SK-N-SH treated with all-trans-retinoic acid at 6 μM for 48 hours (cell line): Measurements from ENCODE around the gene CAMLG.

Experiments
- ATAC-seq: fragments of 200-7000 bp; cut with Tn5 transposase; 3 replicates; pipeline ENCODE4 v1.9.1; 2020; ENCODE audit warnings: mild to moderate bottlenecking, moderate library complexity
- ARNTL ChIP-seq: fragments of 450-650 bp; formaldehyde crosslinking; IDR thresholded peaks from 2 replicates; pipeline ENCODE4 v1.5.0; 2020; ENCODE audit warnings: low read depth, mild to moderate bottlenecking, moderate library complexity, borderline replicate concordance
- CREB5 ChIP-seq: fragments of 250-450 bp; sonication (Bioruptor Pico); IDR thresholded peaks from 2 replicates; pipeline ENCODE4 v1.5.1; 2020; ENCODE audit warnings: low read depth, mild to moderate bottlenecking, moderate library complexity
- CSDC2 ChIP-seq: fragments of 250-450 bp; sonication (Bioruptor Pico); IDR thresholded peaks from 2 replicates; pipeline ENCODE4 v1.5.0; 2020; ENCODE audit warnings: mild to moderate bottlenecking, moderate library complexity
- ESRRG ChIP-seq: fragments of 250-450 bp; sonication (Bioruptor Pico); IDR thresholded peaks from 2 replicates; pipeline ENCODE4 v1.6.1; 2021; ENCODE audit warnings: mild to moderate bottlenecking
- GLIS3 ChIP-seq: fragments of 250-450 bp; sonication (Bioruptor Pico); IDR thresholded peaks from 2 replicates; pipeline ENCODE4 v1.5.0; 2020; ENCODE audit warnings: mild to moderate bottlenecking, moderate library complexity
- ISL1 ChIP-seq: fragments of 250-450 bp; sonication (Bioruptor Pico); IDR thresholded peaks from 2 replicates; pipeline ENCODE4 v2.1.2; 2022; ENCODE audit warnings: mild to moderate bottlenecking, moderate library complexity
- OSR1 ChIP-seq: fragments of 250-450 bp; sonication (Bioruptor Pico); IDR thresholded peaks from 2 replicates; pipeline ENCODE4 v1.8.0; 2022; ENCODE audit warnings: moderate library complexity, mild to moderate bottlenecking, inconsistent platforms
- PPARA ChIP-seq: fragments of 250-450 bp; sonication (Bioruptor Pico); IDR thresholded peaks from 2 replicates; pipeline ENCODE4 v1.5.0; 2020; ENCODE audit warnings: mild to moderate bottlenecking, borderline replicate concordance
- RARB ChIP-seq: fragments of 250-450 bp; sonication (Bioruptor Pico); IDR thresholded peaks from 2 replicates; pipeline ENCODE4 v1.8.0; 2021; ENCODE audit warnings: mild to moderate bottlenecking, moderate library complexity
- SNAI2 ChIP-seq: fragments of 250-450 bp; sonication (Bioruptor Pico); IDR thresholded peaks from 2 replicates; pipeline ENCODE4 v1.5.0; 2020; ENCODE audit warnings: mild to moderate bottlenecking, moderate library complexity
- TCF4 ChIP-seq: fragments of 250-450 bp; sonication (Bioruptor Pico); IDR thresholded peaks from 2 replicates; pipeline ENCODE4 v1.8.0; 2021; ENCODE audit warnings: mild to moderate bottlenecking, moderate library complexity, borderline replicate concordance
- TOX ChIP-seq: fragments of 250-450 bp; sonication (Bioruptor Pico); IDR thresholded peaks from 2 replicates; pipeline ENCODE4 v1.8.0; 2021; ENCODE audit warnings: mild to moderate bottlenecking, moderate library complexity, borderline replicate concordance
- ZC3H10 ChIP-seq: fragments of 250-450 bp; sonication (Bioruptor Pico); IDR thresholded peaks from 2 replicates; pipeline ENCODE4 v1.5.1; 2021; ENCODE audit warnings: mild to moderate bottlenecking, moderate library complexity
- ZFP3 ChIP-seq: fragments of 250-450 bp; sonication (Bioruptor Pico); IDR thresholded peaks from 2 replicates; pipeline ENCODE4 v1.5.0; 2020; ENCODE audit warnings: mild to moderate bottlenecking, moderate library complexity
- ZFP30 ChIP-seq: fragments of 450-650 bp; formaldehyde crosslinking; IDR thresholded peaks from 2 replicates; pipeline ENCODE4 v1.5.0; 2022; ENCODE audit warnings: mild to moderate bottlenecking, moderate library complexity
- ZNF565 ChIP-seq: fragments of 450-650 bp; formaldehyde crosslinking; conservative IDR thresholded peaks from 2 replicates; pipeline ENCODE4 v1.5.0; 2020; ENCODE audit warnings: low read depth, mild to moderate bottlenecking, moderate library complexity
- ZNF70 ChIP-seq: fragments of 450-650 bp; formaldehyde crosslinking; IDR thresholded peaks from 2 replicates; pipeline ENCODE4 v1.5.0; 2020; ENCODE audit warnings: mild to moderate bottlenecking, moderate library complexity
- ZNF8 ChIP-seq: fragments of 450-650 bp; formaldehyde crosslinking; IDR thresholded peaks from 2 replicates; pipeline ENCODE4 v1.5.0; 2020; ENCODE audit warnings: mild to moderate bottlenecking, moderate library complexity
- TF ChIP-seq, protein P1 (sequence below): fragments of 250-450 bp; sonication (Bioruptor Pico); IDR thresholded peaks from 2 replicates; pipeline ENCODE4 v1.8.0; 2020; ENCODE audit warnings: mild to moderate bottlenecking, moderate library complexity, borderline replicate concordance
- TF ChIP-seq, protein P2 (sequence below): fragments of 250-450 bp; sonication (Bioruptor Pico); IDR thresholded peaks from 2 replicates; pipeline ENCODE4 v1.8.0; 2021; ENCODE audit warnings: low read depth, mild to moderate bottlenecking, moderate library complexity, borderline replicate concordance
- TF ChIP-seq, protein P3 (sequence below): fragments of 250-450 bp; sonication (Bioruptor Pico); IDR thresholded peaks from 2 replicates; pipeline ENCODE4 v1.5.1; 2021; ENCODE audit warnings: mild to moderate bottlenecking, moderate library complexity
- TF ChIP-seq, protein P4 (sequence below): fragments of 250-450 bp; sonication (Bioruptor Pico); IDR thresholded peaks from 2 replicates; pipeline ENCODE4 v1.5.0; 2020; ENCODE audit warnings: mild to moderate bottlenecking, moderate library complexity

Gene CAMLG

DNA sequence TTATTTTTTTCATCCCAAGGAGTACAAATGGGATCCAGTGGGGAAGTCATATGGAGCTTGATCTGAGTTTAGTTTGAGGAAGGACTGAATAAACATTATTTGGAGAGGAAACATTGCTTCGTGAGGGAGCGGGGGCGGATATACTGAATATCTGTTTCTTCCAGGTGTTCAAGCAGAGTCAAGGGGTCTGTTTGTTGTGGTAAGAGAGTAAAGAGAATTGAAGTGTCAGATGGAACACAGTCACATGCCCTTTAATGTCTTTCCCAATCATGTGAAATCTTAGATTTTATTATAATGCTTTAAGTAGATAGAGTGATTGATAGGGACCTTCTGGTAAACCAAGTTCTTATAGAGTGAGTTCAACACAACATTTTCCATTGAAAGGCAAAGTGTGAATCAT is 53.9 kb downstream of the CAMLG start (continued):
- TF ChIP-seq ZNF565 (no peak), ZC3H10 (CRISPR knock-in tag) (no peak), SNAI2 (CRISPR knock-in tag) (no peak), RARB (CRISPR knock-in tag) (no peak), TOX (CRISPR knock-in tag) (no peak)
- TF ChIP-seq, protein P1, sequence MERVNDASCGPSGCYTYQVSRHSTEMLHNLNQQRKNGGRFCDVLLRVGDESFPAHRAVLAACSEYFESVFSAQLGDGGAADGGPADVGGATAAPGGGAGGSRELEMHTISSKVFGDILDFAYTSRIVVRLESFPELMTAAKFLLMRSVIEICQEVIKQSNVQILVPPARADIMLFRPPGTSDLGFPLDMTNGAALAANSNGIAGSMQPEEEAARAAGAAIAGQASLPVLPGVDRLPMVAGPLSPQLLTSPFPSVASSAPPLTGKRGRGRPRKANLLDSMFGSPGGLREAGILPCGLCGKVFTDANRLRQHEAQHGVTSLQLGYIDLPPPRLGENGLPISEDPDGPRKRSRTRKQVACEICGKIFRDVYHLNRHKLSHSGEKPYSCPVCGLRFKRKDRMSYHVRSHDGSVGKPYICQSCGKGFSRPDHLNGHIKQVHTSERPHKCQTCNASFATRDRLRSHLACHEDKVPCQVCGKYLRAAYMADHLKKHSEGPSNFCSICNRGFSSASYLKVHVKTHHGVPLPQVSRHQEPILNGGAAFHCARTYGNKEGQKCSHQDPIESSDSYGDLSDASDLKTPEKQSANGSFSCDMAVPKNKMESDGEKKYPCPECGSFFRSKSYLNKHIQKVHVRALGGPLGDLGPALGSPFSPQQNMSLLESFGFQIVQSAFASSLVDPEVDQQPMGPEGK (CRISPR knock-in tag): no peak

GRCh38 chr5:134793111-134793510 is 54.8 kb downstream of the CAMLG start:
- no peak for ATAC-seq

DNA sequence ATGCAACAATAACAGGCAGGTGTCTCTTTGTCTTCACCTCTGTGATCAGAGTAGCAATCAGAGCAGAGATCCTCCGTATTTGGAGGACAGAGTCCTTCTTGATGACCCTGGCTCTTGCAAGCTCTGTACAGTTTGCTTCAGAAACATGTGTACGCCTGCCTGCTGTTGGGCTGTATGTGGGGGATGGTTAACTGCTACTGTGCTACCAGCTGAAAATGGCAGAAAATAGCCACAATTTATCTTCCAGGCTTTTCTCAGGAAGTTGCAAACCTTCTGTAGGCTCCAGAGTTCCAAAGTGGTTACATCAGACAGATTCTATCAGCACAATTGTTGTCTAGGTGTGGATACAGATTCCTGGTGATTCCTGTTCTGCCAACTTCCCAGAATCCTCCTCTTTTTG is 55.7 kb downstream of the CAMLG start:
- no peak for TF ChIP-seq ZFP30 (CRISPR knock-in tag)
- no peak for TF ChIP-seq ZNF8
- TF ChIP-seq ZNF70 (CRISPR knock-in tag): no peak
- TF ChIP-seq, protein P1 (CRISPR knock-in tag): no peak
- no peak for TF ChIP-seq ARNTL (CRISPR knock-in tag)
- TF ChIP-seq, protein P2, sequence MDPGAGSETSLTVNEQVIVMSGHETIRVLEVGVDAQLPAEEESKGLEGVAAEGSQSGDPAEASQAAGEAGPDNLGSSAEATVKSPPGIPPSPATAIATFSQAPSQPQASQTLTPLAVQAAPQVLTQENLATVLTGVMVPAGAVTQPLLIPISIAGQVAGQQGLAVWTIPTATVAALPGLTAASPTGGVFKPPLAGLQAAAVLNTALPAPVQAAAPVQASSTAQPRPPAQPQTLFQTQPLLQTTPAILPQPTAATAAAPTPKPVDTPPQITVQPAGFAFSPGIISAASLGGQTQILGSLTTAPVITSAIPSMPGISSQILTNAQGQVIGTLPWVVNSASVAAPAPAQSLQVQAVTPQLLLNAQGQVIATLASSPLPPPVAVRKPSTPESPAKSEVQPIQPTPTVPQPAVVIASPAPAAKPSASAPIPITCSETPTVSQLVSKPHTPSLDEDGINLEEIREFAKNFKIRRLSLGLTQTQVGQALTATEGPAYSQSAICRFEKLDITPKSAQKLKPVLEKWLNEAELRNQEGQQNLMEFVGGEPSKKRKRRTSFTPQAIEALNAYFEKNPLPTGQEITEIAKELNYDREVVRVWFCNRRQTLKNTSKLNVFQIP: no peak
- no peak for TF ChIP-seq ESRRG
- TF ChIP-seq CREB5 (CRISPR knock-in tag): no peak
- no peak for TF ChIP-seq TCF4 (CRISPR knock-in tag)
- TF ChIP-seq, protein P3, sequence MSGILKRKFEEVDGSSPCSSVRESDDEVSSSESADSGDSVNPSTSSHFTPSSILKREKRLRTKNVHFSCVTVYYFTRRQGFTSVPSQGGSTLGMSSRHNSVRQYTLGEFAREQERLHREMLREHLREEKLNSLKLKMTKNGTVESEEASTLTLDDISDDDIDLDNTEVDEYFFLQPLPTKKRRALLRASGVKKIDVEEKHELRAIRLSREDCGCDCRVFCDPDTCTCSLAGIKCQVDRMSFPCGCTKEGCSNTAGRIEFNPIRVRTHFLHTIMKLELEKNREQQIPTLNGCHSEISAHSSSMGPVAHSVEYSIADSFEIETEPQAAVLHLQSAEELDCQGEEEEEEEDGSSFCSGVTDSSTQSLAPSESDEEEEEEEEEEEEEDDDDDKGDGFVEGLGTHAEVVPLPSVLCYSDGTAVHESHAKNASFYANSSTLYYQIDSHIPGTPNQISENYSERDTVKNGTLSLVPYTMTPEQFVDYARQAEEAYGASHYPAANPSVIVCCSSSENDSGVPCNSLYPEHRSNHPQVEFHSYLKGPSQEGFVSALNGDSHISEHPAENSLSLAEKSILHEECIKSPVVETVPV (CRISPR knock-in tag): no peak
- TF ChIP-seq GLIS3: no peak
- no peak for TF ChIP-seq CSDC2 (CRISPR knock-in tag)
- TF ChIP-seq ZNF565: no peak
- no peak for TF ChIP-seq OSR1 (CRISPR knock-in tag)
- no peak for TF ChIP-seq ZFP3 (CRISPR knock-in tag)
- no peak for TF ChIP-seq ZC3H10 (CRISPR knock-in tag)
- TF ChIP-seq PPARA (CRISPR knock-in tag): no peak

More at GRCh38 chr5:134793111-134793510, 54.8 kb downstream of the CAMLG start:
- TF ChIP-seq ISL1 (CRISPR knock-in tag): no peak
- no peak for TF ChIP-seq ZFP30 (CRISPR knock-in tag)
- TF ChIP-seq SNAI2 (CRISPR knock-in tag): no peak
- no peak for TF ChIP-seq ZNF70 (CRISPR knock-in tag)
- no peak for TF ChIP-seq RARB (CRISPR knock-in tag)
- no peak for TF ChIP-seq GLIS3
- TF ChIP-seq, protein P4, sequence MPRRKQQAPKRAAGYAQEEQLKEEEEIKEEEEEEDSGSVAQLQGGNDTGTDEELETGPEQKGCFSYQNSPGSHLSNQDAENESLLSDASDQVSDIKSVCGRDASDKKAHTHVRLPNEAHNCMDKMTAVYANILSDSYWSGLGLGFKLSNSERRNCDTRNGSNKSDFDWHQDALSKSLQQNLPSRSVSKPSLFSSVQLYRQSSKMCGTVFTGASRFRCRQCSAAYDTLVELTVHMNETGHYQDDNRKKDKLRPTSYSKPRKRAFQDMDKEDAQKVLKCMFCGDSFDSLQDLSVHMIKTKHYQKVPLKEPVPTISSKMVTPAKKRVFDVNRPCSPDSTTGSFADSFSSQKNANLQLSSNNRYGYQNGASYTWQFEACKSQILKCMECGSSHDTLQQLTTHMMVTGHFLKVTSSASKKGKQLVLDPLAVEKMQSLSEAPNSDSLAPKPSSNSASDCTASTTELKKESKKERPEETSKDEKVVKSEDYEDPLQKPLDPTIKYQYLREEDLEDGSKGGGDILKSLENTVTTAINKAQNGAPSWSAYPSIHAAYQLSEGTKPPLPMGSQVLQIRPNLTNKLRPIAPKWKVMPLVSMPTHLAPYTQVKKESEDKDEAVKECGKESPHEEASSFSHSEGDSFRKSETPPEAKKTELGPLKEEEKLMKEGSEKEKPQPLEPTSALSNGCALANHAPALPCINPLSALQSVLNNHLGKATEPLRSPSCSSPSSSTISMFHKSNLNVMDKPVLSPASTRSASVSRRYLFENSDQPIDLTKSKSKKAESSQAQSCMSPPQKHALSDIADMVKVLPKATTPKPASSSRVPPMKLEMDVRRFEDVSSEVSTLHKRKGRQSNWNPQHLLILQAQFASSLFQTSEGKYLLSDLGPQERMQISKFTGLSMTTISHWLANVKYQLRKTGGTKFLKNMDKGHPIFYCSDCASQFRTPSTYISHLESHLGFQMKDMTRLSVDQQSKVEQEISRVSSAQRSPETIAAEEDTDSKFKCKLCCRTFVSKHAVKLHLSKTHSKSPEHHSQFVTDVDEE: no peak
- TF ChIP-seq, protein P2: no peak
- no peak for TF ChIP-seq OSR1 (CRISPR knock-in tag)
- TF ChIP-seq ZNF8: no peak
- TF ChIP-seq CSDC2 (CRISPR knock-in tag): no peak

More for the DNA sequence above, 55.7 kb downstream of the CAMLG start:
- peak; percentile 21; the same call in 1 of the 3 replicates for ATAC-seq
